ENCODE results near the gene PITPNM2.
A peak's percentile ranks its signal among the peaks of the same experiment; 100 is the strongest.

PITPNM2 gene

DNA sequence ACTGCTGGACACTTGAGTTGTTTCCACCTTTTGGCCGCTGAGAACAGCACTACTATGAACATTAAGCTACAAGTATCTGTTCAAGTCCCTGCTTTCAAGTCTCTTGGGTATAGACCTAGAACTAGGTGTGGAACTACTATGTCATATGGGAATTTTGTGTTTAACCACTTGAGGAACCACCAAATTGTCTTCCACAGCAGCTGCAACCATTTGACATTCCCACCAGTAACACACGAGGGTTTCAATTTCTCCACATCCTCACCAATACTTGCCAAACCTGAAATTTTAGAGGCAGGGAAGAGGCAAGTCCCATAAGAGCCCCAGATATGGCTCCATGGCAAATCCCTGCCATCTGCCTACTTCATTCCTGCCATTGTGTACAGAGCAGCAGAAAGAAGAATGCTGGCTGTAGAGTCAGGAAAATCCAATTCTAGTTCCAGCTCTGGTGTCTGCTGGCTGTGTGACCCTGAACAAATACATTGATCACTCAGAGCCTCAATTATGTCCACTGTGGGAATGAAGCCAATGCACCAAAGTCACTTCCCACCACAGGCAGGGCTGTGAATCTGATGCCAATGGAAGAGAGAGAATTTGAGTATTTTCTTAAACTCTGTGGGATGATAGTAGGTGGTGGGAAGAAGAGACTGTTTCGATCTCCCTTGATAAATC is 17.8 kb downstream of the PITPNM2 start:
- H3K4me3 ChIP-seq (replicated peaks; ENCODE audit: low read depth, low read length): no peak overlapping the region
- TF ChIP-seq, protein P1, sequence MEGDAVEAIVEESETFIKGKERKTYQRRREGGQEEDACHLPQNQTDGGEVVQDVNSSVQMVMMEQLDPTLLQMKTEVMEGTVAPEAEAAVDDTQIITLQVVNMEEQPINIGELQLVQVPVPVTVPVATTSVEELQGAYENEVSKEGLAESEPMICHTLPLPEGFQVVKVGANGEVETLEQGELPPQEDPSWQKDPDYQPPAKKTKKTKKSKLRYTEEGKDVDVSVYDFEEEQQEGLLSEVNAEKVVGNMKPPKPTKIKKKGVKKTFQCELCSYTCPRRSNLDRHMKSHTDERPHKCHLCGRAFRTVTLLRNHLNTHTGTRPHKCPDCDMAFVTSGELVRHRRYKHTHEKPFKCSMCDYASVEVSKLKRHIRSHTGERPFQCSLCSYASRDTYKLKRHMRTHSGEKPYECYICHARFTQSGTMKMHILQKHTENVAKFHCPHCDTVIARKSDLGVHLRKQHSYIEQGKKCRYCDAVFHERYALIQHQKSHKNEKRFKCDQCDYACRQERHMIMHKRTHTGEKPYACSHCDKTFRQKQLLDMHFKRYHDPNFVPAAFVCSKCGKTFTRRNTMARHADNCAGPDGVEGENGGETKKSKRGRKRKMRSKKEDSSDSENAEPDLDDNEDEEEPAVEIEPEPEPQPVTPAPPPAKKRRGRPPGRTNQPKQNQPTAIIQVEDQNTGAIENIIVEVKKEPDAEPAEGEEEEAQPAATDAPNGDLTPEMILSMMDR (IDR thresholded peaks at IDR 0.05; ENCODE audit: low read depth, low read length, missing control alignments): no peak
- DNase-seq (ENCODE audit: extremely low read depth, low read depth): no peak

DNA sequence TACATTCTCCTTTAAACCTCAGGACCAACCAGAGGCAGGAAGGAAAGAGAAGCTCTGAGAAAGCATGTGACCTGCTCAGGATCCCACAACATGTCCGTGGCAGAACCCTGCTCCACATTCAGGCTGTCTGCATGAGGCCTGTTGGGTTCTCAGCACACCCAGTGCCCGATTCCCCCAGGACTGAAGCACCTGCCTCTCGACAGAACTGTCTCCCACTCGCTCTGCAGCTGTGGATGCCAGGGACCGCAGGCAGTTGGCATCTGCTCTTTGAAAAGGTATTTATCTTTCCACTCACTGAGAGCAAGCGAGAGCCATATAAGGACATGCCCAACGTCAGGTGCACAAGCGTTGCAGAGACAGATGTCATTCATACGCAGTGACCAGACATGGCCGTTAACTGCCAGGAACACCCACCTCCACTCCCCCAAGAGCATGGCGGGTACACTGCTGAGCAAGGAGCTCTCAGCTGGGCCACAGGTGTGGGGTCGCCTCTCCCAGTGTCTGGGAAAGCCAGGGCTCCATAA is 18.9 kb downstream of the PITPNM2 start:
- no peak for DNase-seq (ENCODE audit: extremely low read depth, low read depth)
- no peak overlapping the region for H3K4me3 ChIP-seq (replicated peaks; ENCODE audit: low read depth, low read length)
- TF ChIP-seq, protein P1 (IDR thresholded peaks at IDR 0.05; ENCODE audit: low read depth, low read length, missing control alignments): no peak

DNA sequence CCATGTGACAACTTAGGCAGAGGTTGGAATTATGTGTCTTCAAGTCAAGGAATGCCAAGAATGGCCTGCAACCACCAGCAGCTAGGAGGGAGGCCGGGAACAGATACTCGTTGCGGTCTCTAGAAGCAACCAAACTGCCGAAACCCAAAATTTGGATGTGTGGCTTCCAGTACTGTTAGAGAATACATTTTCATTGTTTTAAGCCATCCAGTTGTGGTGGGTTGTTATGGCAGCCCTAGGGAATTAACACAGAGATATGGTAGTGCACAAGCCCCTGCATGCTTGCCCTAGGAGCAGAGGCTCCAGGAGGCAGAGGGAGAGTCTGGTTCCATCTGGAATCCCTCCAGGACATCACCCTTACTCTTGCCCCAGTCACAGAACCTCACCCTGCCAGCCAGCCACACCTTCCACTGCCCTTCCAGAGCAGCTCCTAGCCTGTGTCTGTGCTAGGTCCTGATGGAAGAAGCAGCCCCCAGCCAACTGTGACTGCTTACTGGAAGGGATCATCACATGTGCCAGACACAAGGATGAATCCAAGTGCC is 19.5 kb downstream of the PITPNM2 start:
- DNase-seq (ENCODE audit: extremely low read depth, low read depth): no peak
- TF ChIP-seq, protein P1 (IDR thresholded peaks at IDR 0.05; ENCODE audit: low read depth, low read length, missing control alignments): no peak
- no peak overlapping the region for H3K4me3 ChIP-seq (replicated peaks; ENCODE audit: low read depth, low read length)

DNA sequence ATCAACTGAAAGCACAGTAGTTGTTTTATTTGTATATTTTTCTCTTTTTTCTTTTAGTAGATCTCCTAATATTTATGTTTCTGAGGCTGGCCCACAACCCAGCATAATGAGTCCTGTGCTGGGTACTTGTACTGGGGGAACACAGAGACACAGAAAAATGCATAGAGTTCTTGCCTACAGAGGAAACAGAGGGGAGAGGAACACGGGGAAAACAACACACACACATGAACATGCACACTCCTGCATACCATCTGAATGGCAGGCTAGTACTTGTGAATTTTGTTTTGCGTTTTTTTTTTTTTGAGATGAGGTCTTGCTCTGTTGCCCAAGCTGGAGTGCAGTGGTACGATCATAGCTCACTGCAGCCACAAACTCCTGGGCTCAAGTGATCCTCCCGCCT is 21.3 kb downstream of the PITPNM2 start:
- H3K4me3 ChIP-seq (replicated peaks; ENCODE audit: low read depth, low read length): no peak overlapping the region
- DNase-seq (ENCODE audit: extremely low read depth, low read depth): no peak
- TF ChIP-seq, protein P1 (IDR thresholded peaks at IDR 0.05; ENCODE audit: low read depth, low read length, missing control alignments): no peak

DNA sequence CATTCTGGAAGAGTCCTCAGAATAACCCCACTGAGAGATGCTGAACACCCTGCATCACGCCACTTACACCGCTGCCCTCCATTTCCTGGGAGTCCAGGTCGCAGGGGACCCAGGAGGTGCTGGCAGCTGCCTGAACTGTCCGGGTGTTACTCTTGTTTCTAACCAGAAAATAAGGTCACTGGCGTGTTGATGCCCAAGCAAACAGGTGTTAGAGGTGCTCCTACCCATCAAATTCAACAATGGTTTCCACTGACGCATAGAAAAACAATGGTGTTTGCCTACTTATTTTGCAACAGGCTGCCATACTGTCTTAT is 23.8 kb downstream of the PITPNM2 start:
- DNase-seq (ENCODE audit: extremely low read depth, low read depth): no peak
- no peak overlapping the region for H3K4me3 ChIP-seq (replicated peaks; ENCODE audit: low read depth, low read length)
- TF ChIP-seq, protein P1 (IDR thresholded peaks at IDR 0.05; ENCODE audit: low read depth, low read length, missing control alignments): no peak

DNA sequence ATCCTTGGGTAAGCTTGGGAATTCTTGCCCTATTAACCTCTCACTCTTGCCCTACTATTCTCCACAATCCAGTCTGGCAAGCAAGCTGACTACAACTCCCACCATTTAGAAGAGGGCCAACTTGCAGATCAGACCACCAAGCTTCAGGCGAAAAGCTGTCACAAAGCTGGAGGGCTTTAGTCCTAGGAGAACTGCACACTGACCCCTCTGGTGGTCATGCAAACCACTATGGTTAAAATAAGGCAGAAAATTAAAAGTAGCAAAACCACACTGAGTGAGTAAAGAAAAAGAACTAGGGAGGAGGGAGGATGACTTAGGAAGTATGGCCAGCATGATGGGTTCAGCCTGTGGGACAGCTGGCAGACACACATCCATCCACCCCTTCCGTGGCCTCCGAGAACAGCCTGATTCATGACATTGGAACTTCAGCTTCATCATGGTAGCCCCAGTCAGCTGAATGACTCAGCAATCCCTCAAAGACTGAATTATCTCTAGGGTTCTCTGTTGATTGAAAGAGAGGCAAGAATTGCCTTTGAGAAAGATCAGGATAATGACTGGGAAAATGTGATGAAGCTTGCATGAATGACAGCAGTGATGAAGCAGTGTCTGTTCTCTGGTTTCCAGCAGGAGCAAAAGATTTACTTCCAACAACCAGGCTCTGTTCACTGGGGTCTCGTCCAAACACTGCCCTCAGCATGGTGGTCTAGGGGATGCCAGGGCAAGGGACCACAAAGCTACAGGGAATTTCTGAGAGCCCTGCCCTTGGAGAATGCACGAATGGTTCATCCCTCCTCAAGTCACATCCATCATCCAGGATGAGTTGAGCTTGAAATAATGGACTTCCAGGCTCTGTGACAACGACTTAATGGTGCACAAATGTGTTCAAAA is 24.4 kb downstream of the PITPNM2 start:
- no peak overlapping the region for H3K4me3 ChIP-seq (replicated peaks; ENCODE audit: low read depth, low read length)
- TF ChIP-seq, protein P1 (IDR thresholded peaks at IDR 0.05; ENCODE audit: low read depth, low read length, missing control alignments): peak; percentile 33
- peak; percentile 75 for DNase-seq (ENCODE audit: extremely low read depth, low read depth)
